HEK293 (cell line): ENCODE measurements around the gene CMIP.
A peak's percentile ranks its signal among the peaks of the same experiment; 100 is the strongest.

Experiments
- CTCF ChIA-PET: fragments of 350-600 bp; formaldehyde crosslinking; extraction: SDS; loops from one replicate; lab custom pipeline; 2021; ENCODE audit warnings: antibody characterized with exemption; lab: Yijun Ruan, JAX
- POLR2A ChIA-PET: fragments of 300-600 bp; formaldehyde crosslinking; extraction: SDS; loops from one replicate; lab custom pipeline; 2020; ENCODE audit warnings: antibody characterized with exemption, inconsistent platforms; lab: Yijun Ruan, JAX
- H3K27ac ChIP-seq: fragments of 200-500 bp; sonication (Bioruptor generic); 2 replicates; pipeline ENCODE4 v1.5.1; 2014; ENCODE audit warnings: low read depth, low read length, control low read depth, inconsistent platforms; ENCODE audit errors: extremely low read depth
- H3K36me3 ChIP-seq, 2 experiments: fragments of 200-500 bp in 1 of 2; sonication (Bioruptor generic) in 1 of 2; 1 replicate in 1 of 2; 2 replicates in 1 of 2; pipeline ENCODE4 v1.5.1; 2014 to 2017; ENCODE audit warnings: inconsistent platforms in 2 of 2, low read length in 2 of 2; ENCODE audit not compliant: control insufficient read depth in 2 of 2, insufficient read depth in 1 of 2
- H3K4me1 ChIP-seq: fragments of 200-500 bp; sonication (Bioruptor generic); 2 replicates; pipeline ENCODE4 v1.5.1; 2014; ENCODE audit warnings: mild to moderate bottlenecking, low read length, inconsistent platforms; ENCODE audit not compliant: control insufficient read depth, insufficient read depth
- H3K4me3 ChIP-seq: 2 replicates; pipeline ENCODE4 v1.5.1; 2011; ENCODE audit warnings: low read depth, mild to moderate bottlenecking, control low read depth, low read length, moderate library complexity
- H3K9me3 ChIP-seq: fragments of 200-500 bp; sonication (Bioruptor generic); 2 replicates; pipeline ENCODE4 v1.5.1; 2014; ENCODE audit warnings: low read depth, low read length, inconsistent platforms; ENCODE audit not compliant: control insufficient read depth, insufficient read depth
- GLIS1 ChIP-seq: fragments of 450-650 bp; formaldehyde crosslinking; IDR thresholded peaks from 2 replicates; pipeline ENCODE4 v1.5.1; 2016; ENCODE audit warnings: missing biosample characterization, missing genetic modification characterization
- GLIS2 ChIP-seq: fragments of 450-650 bp; formaldehyde crosslinking; IDR thresholded peaks from 2 replicates; pipeline ENCODE4 v1.5.1; 2016; ENCODE audit warnings: missing biosample characterization, missing genetic modification characterization
- REPIN1 ChIP-seq: fragments of 450-650 bp; formaldehyde crosslinking; IDR thresholded peaks from 2 replicates; pipeline ENCODE4 v1.5.1; 2017; ENCODE audit warnings: missing biosample characterization, missing genetic modification characterization, low read depth
- ZBTB17 ChIP-seq: fragments of 450-650 bp; formaldehyde crosslinking; IDR thresholded peaks from 2 replicates; pipeline ENCODE4 v1.5.1; 2016; ENCODE audit warnings: missing biosample characterization, missing genetic modification characterization
- ZBTB48 ChIP-seq: fragments of 450-650 bp; formaldehyde crosslinking; IDR thresholded peaks from 2 replicates; pipeline ENCODE4 v1.5.1; 2016; ENCODE audit warnings: missing biosample characterization, missing genetic modification characterization
- ZBTB8A ChIP-seq: fragments of 450-650 bp; formaldehyde crosslinking; IDR thresholded peaks from 2 replicates; pipeline ENCODE4 v1.5.1; 2016; ENCODE audit warnings: missing biosample characterization, missing genetic modification characterization
- ZNF335 ChIP-seq: fragments of 450-650 bp; formaldehyde crosslinking; conservative IDR thresholded peaks from 2 replicates; pipeline ENCODE4 v1.5.1; 2016; ENCODE audit warnings: missing biosample characterization, missing genetic modification characterization
- ZNF423 ChIP-seq: fragments of 450-650 bp; formaldehyde crosslinking; IDR thresholded peaks from 2 replicates; pipeline ENCODE4 v1.5.1; 2016; ENCODE audit warnings: missing biosample characterization, missing genetic modification characterization
- ZNF501 ChIP-seq: fragments of 450-650 bp; formaldehyde crosslinking; IDR thresholded peaks from 2 replicates; pipeline ENCODE4 v1.5.1; 2016; ENCODE audit warnings: missing biosample characterization, missing genetic modification characterization
- ZNF544 ChIP-seq: fragments of 450-650 bp; formaldehyde crosslinking; IDR thresholded peaks from 2 replicates; pipeline ENCODE4 v1.5.0; 2017; ENCODE audit warnings: missing biosample characterization, missing genetic modification characterization
- ZNF561 ChIP-seq: fragments of 450-650 bp; IDR thresholded peaks from 2 replicates; pipeline ENCODE4 v1.5.1; 2018; ENCODE audit warnings: missing biosample characterization, missing genetic modification characterization, borderline replicate concordance
- ZNF600 ChIP-seq: fragments of 450-650 bp; formaldehyde crosslinking; IDR thresholded peaks from 2 replicates; pipeline ENCODE4 v1.5.1; 2016; ENCODE audit warnings: missing biosample characterization, missing genetic modification characterization
- ZNF777 ChIP-seq: fragments of 450-650 bp; formaldehyde crosslinking; IDR thresholded peaks from 2 replicates; pipeline ENCODE4 v1.5.1; 2017; ENCODE audit warnings: missing biosample characterization, missing genetic modification characterization, borderline replicate concordance
- ZNF792 ChIP-seq: fragments of 450-650 bp; formaldehyde crosslinking; IDR thresholded peaks from 2 replicates; pipeline ENCODE4 v1.5.1; 2016; ENCODE audit warnings: missing biosample characterization, missing genetic modification characterization
- ZNF837 ChIP-seq: fragments of 450-650 bp; formaldehyde crosslinking; IDR thresholded peaks from 2 replicates; pipeline ENCODE4 v1.5.1; 2016; ENCODE audit warnings: missing biosample characterization, missing genetic modification characterization
- TF ChIP-seq, protein P1 (sequence below): fragments of 450-650 bp; formaldehyde crosslinking; IDR thresholded peaks from 2 replicates; pipeline ENCODE4 v1.5.1; 2016; ENCODE audit warnings: missing biosample characterization, missing genetic modification characterization
- TF ChIP-seq, protein P2 (sequence below): fragments of 450-650 bp; formaldehyde crosslinking; conservative IDR thresholded peaks from 2 replicates; pipeline ENCODE4 v1.5.1; 2016; ENCODE audit warnings: low read depth, missing biosample characterization, missing genetic modification characterization
- TF ChIP-seq, protein P3 (sequence below): fragments of 450-650 bp; formaldehyde crosslinking; IDR thresholded peaks from 2 replicates; pipeline ENCODE4 v1.5.1; 2016; ENCODE audit warnings: missing biosample characterization, missing genetic modification characterization
- TF ChIP-seq, protein P4 (sequence below): fragments of 450-650 bp; formaldehyde crosslinking; IDR thresholded peaks from 2 replicates; pipeline ENCODE4 v1.5.1; 2016; ENCODE audit warnings: missing biosample characterization, missing genetic modification characterization
- TF ChIP-seq, protein P5 (sequence below): fragments of 450-650 bp; formaldehyde crosslinking; IDR thresholded peaks from 2 replicates; pipeline ENCODE4 v1.5.1; 2016; ENCODE audit warnings: missing biosample characterization, missing genetic modification characterization

CMIP gene

DNA sequence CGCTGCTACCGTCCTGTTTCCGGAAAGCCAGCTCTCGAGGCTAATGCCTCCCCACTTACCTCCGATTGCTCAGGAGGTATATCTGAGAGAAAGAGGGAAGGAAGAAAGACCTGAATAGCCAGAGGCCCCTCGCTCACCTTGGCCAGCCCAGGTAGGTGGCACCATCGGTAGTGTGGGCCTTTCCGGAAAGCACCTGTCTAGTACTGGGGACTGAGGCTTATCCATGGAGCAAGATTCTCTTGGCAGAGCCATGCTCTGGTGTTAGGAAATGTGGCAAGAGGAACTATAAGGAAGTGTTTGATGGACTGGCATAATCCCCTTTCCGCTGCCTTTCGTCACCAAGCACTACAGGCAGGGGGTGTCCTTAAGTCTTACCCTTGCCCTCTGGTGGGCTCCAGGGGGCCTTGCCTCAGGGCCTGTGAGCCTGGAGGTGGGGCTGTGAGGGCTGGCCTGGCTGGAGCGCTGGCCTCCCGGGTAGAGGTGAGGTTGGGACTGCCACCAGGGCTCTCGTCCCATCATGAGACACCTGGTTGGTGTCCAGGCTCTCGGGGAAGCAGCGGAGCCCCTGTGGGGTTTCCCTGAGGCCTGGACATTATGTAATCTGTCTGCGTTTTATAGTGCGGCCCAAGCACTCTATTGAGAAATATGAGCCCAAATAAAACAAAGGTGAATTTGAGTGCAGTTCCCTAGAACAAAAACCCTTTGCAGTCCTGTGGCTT, 2.9 kb downstream of the CMIP start (continued):
- TF ChIP-seq, protein P1, sequence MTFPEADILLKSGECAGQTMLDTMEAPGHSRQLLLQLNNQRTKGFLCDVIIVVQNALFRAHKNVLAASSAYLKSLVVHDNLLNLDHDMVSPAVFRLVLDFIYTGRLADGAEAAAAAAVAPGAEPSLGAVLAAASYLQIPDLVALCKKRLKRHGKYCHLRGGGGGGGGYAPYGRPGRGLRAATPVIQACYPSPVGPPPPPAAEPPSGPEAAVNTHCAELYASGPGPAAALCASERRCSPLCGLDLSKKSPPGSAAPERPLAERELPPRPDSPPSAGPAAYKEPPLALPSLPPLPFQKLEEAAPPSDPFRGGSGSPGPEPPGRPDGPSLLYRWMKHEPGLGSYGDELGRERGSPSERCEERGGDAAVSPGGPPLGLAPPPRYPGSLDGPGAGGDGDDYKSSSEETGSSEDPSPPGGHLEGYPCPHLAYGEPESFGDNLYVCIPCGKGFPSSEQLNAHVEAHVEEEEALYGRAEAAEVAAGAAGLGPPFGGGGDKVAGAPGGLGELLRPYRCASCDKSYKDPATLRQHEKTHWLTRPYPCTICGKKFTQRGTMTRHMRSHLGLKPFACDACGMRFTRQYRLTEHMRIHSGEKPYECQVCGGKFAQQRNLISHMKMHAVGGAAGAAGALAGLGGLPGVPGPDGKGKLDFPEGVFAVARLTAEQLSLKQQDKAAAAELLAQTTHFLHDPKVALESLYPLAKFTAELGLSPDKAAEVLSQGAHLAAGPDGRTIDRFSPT (tag by site-specific recombination) = peak; percentile 52; the same call in 1 of the 2 replicates
- TF ChIP-seq ZNF335 (tag by site-specific recombination) (peak; percentile 44), ZNF423 (peak; percentile 59; the same call in 1 of the 2 replicates), ZNF561 (tag by site-specific recombination) (peak; percentile 48; the same call in 1 of the 2 replicates), GLIS2 (tag by site-specific recombination) (peak; percentile 66), GLIS1 (tag by site-specific recombination) (peak; percentile 99), ZBTB8A (tag by site-specific recombination) (peak; percentile 49; the same call in 1 of the 2 replicates)
- TF ChIP-seq, protein P2, sequence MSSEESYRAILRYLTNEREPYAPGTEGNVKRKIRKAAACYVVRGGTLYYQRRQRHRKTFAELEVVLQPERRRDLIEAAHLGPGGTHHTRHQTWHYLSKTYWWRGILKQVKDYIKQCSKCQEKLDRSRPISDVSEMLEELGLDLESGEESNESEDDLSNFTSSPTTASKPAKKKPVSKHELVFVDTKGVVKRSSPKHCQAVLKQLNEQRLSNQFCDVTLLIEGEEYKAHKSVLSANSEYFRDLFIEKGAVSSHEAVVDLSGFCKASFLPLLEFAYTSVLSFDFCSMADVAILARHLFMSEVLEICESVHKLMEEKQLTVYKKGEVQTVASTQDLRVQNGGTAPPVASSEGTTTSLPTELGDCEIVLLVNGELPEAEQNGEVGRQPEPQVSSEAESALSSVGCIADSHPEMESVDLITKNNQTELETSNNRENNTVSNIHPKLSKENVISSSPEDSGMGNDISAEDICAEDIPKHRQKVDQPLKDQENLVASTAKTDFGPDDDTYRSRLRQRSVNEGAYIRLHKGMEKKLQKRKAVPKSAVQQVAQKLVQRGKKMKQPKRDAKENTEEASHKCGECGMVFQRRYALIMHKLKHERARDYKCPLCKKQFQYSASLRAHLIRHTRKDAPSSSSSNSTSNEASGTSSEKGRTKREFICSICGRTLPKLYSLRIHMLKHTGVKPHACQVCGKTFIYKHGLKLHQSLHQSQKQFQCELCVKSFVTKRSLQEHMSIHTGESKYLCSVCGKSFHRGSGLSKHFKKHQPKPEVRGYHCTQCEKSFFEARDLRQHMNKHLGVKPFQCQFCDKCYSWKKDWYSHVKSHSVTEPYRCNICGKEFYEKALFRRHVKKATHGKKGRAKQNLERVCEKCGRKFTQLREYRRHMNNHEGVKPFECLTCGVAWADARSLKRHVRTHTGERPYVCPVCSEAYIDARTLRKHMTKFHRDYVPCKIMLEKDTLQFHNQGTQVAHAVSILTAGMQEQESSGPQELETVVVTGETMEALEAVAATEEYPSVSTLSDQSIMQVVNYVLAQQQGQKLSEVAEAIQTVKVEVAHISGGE (tag by site-specific recombination) = no peak
- TF ChIP-seq, protein P3, sequence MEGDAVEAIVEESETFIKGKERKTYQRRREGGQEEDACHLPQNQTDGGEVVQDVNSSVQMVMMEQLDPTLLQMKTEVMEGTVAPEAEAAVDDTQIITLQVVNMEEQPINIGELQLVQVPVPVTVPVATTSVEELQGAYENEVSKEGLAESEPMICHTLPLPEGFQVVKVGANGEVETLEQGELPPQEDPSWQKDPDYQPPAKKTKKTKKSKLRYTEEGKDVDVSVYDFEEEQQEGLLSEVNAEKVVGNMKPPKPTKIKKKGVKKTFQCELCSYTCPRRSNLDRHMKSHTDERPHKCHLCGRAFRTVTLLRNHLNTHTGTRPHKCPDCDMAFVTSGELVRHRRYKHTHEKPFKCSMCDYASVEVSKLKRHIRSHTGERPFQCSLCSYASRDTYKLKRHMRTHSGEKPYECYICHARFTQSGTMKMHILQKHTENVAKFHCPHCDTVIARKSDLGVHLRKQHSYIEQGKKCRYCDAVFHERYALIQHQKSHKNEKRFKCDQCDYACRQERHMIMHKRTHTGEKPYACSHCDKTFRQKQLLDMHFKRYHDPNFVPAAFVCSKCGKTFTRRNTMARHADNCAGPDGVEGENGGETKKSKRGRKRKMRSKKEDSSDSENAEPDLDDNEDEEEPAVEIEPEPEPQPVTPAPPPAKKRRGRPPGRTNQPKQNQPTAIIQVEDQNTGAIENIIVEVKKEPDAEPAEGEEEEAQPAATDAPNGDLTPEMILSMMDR = peak; percentile 67
- TF ChIP-seq, protein P4, sequence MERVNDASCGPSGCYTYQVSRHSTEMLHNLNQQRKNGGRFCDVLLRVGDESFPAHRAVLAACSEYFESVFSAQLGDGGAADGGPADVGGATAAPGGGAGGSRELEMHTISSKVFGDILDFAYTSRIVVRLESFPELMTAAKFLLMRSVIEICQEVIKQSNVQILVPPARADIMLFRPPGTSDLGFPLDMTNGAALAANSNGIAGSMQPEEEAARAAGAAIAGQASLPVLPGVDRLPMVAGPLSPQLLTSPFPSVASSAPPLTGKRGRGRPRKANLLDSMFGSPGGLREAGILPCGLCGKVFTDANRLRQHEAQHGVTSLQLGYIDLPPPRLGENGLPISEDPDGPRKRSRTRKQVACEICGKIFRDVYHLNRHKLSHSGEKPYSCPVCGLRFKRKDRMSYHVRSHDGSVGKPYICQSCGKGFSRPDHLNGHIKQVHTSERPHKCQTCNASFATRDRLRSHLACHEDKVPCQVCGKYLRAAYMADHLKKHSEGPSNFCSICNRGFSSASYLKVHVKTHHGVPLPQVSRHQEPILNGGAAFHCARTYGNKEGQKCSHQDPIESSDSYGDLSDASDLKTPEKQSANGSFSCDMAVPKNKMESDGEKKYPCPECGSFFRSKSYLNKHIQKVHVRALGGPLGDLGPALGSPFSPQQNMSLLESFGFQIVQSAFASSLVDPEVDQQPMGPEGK (tag by site-specific recombination) = peak; percentile 49

DNA sequence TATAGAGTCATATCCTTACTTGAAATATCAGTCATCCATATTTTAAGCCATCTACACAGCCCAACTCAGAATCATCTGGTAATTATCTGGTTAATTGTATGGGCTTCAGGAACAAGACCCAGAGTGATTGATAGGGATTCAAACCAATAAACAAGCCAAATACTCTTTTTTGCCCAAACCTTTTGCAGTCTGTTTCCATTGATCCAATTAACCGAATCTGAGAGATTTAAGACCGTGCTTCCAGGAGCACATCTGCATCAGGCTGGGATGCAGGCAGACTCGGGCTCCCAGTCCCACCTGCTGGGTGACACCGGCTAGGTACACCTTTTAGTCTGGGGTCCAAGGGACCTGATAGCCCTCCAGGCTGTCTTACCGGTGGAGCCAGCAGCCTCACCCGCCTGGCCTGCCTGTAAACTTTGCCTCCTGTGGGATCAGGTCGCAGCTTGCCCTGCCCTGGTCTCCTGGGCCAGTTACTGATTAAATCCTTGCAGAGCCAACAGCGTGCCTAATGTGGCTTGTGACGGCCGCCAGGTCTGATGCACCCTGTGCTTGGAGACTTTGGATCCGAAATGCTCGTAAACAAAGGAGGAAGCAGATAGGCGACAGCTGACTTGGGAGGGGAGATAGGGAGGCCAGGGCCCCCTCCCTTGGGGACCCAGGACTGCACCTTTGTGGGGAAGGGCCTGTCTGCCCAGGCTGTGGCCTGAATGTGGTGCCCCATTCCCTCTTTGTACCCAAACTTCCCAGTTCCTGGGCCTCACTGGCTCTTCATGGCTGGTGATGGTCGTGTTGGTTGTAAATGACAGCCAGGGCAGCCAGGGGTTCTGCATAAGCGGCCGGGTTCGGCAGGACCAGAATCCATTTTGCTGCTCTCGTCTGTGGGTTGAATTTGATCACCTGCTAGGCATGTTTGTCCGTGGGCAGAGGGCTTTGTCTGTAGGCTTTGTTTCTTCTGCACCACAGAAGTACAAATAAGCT, 3.8 kb downstream of the CMIP start:
- Histone ChIP-seq H3K4me1 (peaks cover 18% of the 10 kb centered on the region), H3K4me3 (no peak overlapping the region), H3K27ac (no peak overlapping the region), H3K9me3 (no peaks in the 10 kb centered on the region), H3K36me3 (no peaks in the 10 kb centered on the region)
- CTCF ChIA-PET = interaction anchor here (0.6 kb wide), 1 partner anchor 42 kb away, joined by 3 read pairs; no protein-coding TSS in a partner anchor
- POLR2A ChIA-PET = no interaction called here
- TF ChIP-seq ZNF837 (no peak), ZNF544 (no peak), ZBTB17 (peak; percentile 10; the same call in 1 of the 2 replicates), ZBTB48 (tag by site-specific recombination) (no peak), ZNF792 (tag by site-specific recombination) (no peak), REPIN1 (tag by site-specific recombination) (no peak), ZNF501 (tag by site-specific recombination) (no peak), ZNF600 (peak; percentile 39; the same call in 1 of the 2 replicates), ZNF777 (tag by site-specific recombination) (no peak)
- TF ChIP-seq, protein P2 (tag by site-specific recombination) = no peak
- TF ChIP-seq, protein P5, sequence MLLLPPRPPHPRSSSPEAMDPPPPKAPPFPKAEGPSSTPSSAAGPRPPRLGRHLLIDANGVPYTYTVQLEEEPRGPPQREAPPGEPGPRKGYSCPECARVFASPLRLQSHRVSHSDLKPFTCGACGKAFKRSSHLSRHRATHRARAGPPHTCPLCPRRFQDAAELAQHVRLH (tag by site-specific recombination) = no peak
